GM23248 (cell line): ENCODE results near the gene PSMB5. TPM values are rescaled to one million over a fixed set of nuclear protein-coding genes. Genes with fewer than 3 reads are reported as not detected.

Experiments
- DNase-seq: peaks from one replicate; pipeline ENCODE4 v3.0.0-alpha.2; 2015
- H2AFZ ChIP-seq: fragments of 200-600 bp; sonication (generic); 2 replicates; pipeline ENCODE4 v1.6.1; 2016; ENCODE audit warnings: antibody characterized with exemption
- H3F3A ChIP-seq: fragments of 200-600 bp; sonication (generic); 2 replicates; pipeline ENCODE4 v1.6.1; 2016; ENCODE audit warnings: mild to moderate bottlenecking, antibody characterized with exemption, mixed run types; ENCODE audit not compliant: insufficient read depth
- H3K27ac ChIP-seq: fragments of 200-600 bp; sonication (generic); 2 replicates; pipeline ENCODE4 v1.5.1; 2016; ENCODE audit warnings: mild to moderate bottlenecking
- H3K27me3 ChIP-seq: fragments of 200-600 bp; sonication (generic); replicated peaks from 2 replicates; pipeline ENCODE4 v1.6.1; 2016; ENCODE audit warnings: mild to moderate bottlenecking; ENCODE audit not compliant: insufficient read depth
- H3K36me3 ChIP-seq: fragments of 200-600 bp; sonication (generic); 2 replicates; pipeline ENCODE4 v1.6.1; 2016; ENCODE audit warnings: low read depth, mild to moderate bottlenecking
- H3K4me1 ChIP-seq: fragments of 200-600 bp; sonication (generic); 2 replicates; pipeline ENCODE4 v1.6.1; 2016; ENCODE audit warnings: mild to moderate bottlenecking; ENCODE audit not compliant: insufficient read depth
- H3K4me2 ChIP-seq: fragments of 200-600 bp; sonication (generic); one replicate; pipeline ENCODE4 v1.6.1; 2016; ENCODE audit warnings: mild to moderate bottlenecking; ENCODE audit not compliant: unreplicated experiment
- H3K4me3 ChIP-seq: fragments of 200-600 bp; sonication (generic); 2 replicates; pipeline ENCODE4 v1.5.1; 2016; ENCODE audit warnings: mild to moderate bottlenecking
- H3K79me2 ChIP-seq: fragments of 200-600 bp; sonication (generic); 2 replicates; pipeline ENCODE4 v1.6.1; 2016; ENCODE audit warnings: mild to moderate bottlenecking; ENCODE audit not compliant: insufficient read depth
- H3K9ac ChIP-seq: fragments of 200-600 bp; sonication (generic); 2 replicates; pipeline ENCODE4 v1.6.1; 2016; ENCODE audit warnings: mild to moderate bottlenecking
- H3K9me2 ChIP-seq: fragments of 200-600 bp; sonication (generic); 2 replicates; pipeline ENCODE4 v1.6.1; 2016; ENCODE audit warnings: mixed run types, mild to moderate bottlenecking, moderate library complexity; ENCODE audit not compliant: insufficient read depth
- H3K9me3 ChIP-seq: fragments of 200-600 bp; sonication (generic); one replicate; pipeline ENCODE4 v1.6.1; 2017; ENCODE audit warnings: low read depth
- H4K20me1 ChIP-seq: fragments of 200-600 bp; sonication (generic); 2 replicates; pipeline ENCODE4 v1.6.0; 2016; ENCODE audit not compliant: insufficient read depth
- EZH2 ChIP-seq: fragments of 200-600 bp; sonication (generic); IDR thresholded peaks from 2 replicates; pipeline ENCODE4 v1.6.1; 2018; ENCODE audit warnings: antibody characterized with exemption, mild to moderate bottlenecking; ENCODE audit not compliant: insufficient read depth, poor library complexity, severe bottlenecking
- EZH2phosphoT487 ChIP-seq: fragments of 200-600 bp; sonication (generic); IDR thresholded peaks from 2 replicates; pipeline ENCODE4 v1.6.1; 2018; ENCODE audit warnings: antibody characterized with exemption, moderate library complexity, mild to moderate bottlenecking, low read depth; ENCODE audit not compliant: insufficient read depth
- WGBS, 2 experiments: methylation state at CpG; one replicate each; pipeline ENCODE4 v1.1.6; 2015 to 2017; ENCODE audit warnings: low lambda C conversion rate in 2 of 2, low coverage in 1 of 2; ENCODE audit errors: missing lambda C conversion rate in 2 of 2; 5-methylcytosine and 5-hydroxymethylcytosine counted together
- in situ Hi-C: fragments of 300-500 bp; cut with MboI; formaldehyde crosslinking; loops from 2 replicates; pipeline ENCODE4 v1.15.0; 2020
- polyA plus RNA-seq: library from polyadenylated mRNA; unstranded; fragments of >200 nt; fragmentation: Nextera tagmentation; extraction: Ambion mirVana; gene quantifications from 2 replicates; pipeline ENCODE4 v1.2.1, GENCODE V29; 2016
- total RNA-seq: library from RNA; depleted of rRNA; stranded (reverse); fragments of >200 nt; shearing (Covaris generic); gene quantifications from 2 replicates; pipeline ENCODE4 v1.2.3, GENCODE V29; 2014

Gene PSMB5
- total and polyA plus RNA-seq, 2 experiments from 2014 or later: 263 to 274 TPM

DNA sequence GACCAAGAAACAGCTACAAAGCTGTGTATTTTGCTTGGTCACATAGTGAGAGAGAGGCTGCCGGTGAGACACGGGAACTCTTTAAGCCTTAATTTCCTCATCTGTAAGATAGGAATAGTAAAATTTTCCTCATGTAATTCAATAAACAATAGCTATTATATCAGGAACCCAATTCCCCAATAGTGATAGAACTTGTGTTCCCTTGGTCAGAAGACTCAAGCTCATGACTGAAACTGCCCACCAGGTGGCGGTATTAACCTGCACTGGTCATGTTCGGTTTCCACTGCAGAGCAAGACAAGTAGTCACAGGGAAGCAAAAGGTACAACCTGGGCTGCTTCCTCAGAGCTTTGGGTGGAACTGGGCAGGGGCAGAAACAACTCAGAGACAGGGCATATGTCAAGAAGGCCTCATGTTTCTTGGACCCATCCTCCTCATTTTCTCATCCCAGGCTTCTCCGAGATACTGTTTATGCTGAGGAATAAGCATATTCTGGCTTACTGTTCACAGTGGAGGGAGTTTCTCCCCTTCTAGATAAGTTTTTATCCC, 48.1 kb downstream of the PSMB5 start:
- no peak overlapping the region for H3K9ac ChIP-seq
- H3K4me2 ChIP-seq: no peak overlapping the region
- peaks cover 19% of the 10 kb centered on the region for H3K79me2 ChIP-seq
- H3K4me3 ChIP-seq: no peak overlapping the region
- H3K9me2 ChIP-seq: no peaks in the 10 kb centered on the region
- peak; percentile 84 for DNase-seq
- 20 to 21% methylated on average over 5 of the region's 5 CpGs for WGBS, 2 experiments
- no peaks in the 10 kb centered on the region for H3K4me1 ChIP-seq
- in situ Hi-C loops: no loop called here
- peaks cover 8% of the 10 kb centered on the region; the same call in 1 of the 2 replicates for H3F3A ChIP-seq
- H3K36me3 ChIP-seq: no peaks in the 10 kb centered on the region
- no peak overlapping the region for H3K27ac ChIP-seq
- no peak for TF ChIP-seq EZH2phosphoT487
- no peak for TF ChIP-seq EZH2
- no peaks in the 10 kb centered on the region for H4K20me1 ChIP-seq
- no peaks in the 10 kb centered on the region for H3K27me3 ChIP-seq
- no peaks in the 10 kb centered on the region for H3K9me3 ChIP-seq
- H2AFZ ChIP-seq: no peak overlapping the region

DNA sequence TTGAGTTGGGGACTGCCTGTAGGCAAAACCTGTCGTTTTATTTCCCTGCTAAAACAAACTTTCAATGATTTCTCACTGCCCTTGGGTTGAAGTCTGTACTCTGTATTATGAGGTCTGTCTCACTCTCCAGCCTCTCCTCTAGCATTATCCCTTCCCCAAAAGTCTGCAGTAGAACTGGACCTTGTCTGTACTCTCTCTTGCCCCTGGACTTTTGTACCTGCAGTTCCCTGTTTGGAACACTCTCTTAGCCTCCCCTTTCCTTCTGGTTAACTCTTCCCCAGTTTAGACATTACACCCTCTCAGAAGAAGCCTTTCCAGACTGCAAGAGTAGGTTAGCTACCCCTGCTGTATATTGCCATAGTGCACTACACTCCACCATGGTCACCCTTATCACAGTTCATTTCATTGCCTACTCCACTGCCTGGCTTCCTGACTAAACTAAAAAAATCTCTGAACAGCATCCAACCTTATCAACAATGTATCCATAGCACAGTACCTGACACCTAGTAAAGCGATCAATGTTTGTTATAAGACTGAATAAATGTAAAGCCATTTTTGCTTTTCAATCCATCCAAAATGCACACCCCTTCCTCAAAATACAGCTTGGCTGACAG, 48.7 kb downstream of the PSMB5 start:
- no peaks in the 10 kb centered on the region for H3K27me3 ChIP-seq
- H3K79me2 ChIP-seq: peaks cover 25% of the 10 kb centered on the region
- H3F3A ChIP-seq: peaks cover 8% of the 10 kb centered on the region; the same call in 1 of the 2 replicates
- no peak overlapping the region for H3K27ac ChIP-seq
- no peak overlapping the region for H3K9ac ChIP-seq
- no peaks in the 10 kb centered on the region for H4K20me1 ChIP-seq
- TF ChIP-seq EZH2phosphoT487: no peak
- TF ChIP-seq EZH2: no peak
- DNase-seq: no peak
- H3K4me1 ChIP-seq: no peaks in the 10 kb centered on the region
- in situ Hi-C loops: no loop called here
- no peaks in the 10 kb centered on the region for H3K9me2 ChIP-seq
- H3K4me2 ChIP-seq: no peak overlapping the region
- 46 to 48% methylated on average over 2 of the region's 2 CpGs for WGBS, 2 experiments
- H3K9me3 ChIP-seq: no peaks in the 10 kb centered on the region
- no peak overlapping the region for H3K4me3 ChIP-seq
- H2AFZ ChIP-seq: no peak overlapping the region
- H3K36me3 ChIP-seq: no peaks in the 10 kb centered on the region

- no peak for DNase-seq
- H3K9ac ChIP-seq: no peak overlapping the region
- H3K4me2 ChIP-seq: no peak overlapping the region
- no peak overlapping the region for H3K27ac ChIP-seq
- peaks cover 31% of the 10 kb centered on the region for H3K79me2 ChIP-seq
- H3K9me3 ChIP-seq: no peaks in the 10 kb centered on the region
- no peak overlapping the region for H2AFZ ChIP-seq
- H3K36me3 ChIP-seq: no peaks in the 10 kb centered on the region
- H3K4me3 ChIP-seq: no peak overlapping the region
- no peaks in the 10 kb centered on the region for H3K9me2 ChIP-seq
- H3K4me1 ChIP-seq: peaks cover 2% of the 10 kb centered on the region; the same call in 1 of the 2 replicates
- TF ChIP-seq EZH2: no peak
- TF ChIP-seq EZH2phosphoT487: no peak
- in situ Hi-C loops: no loop called here
- no peaks in the 10 kb centered on the region for H4K20me1 ChIP-seq
- no peaks in the 10 kb centered on the region for H3K27me3 ChIP-seq
- peaks cover 11% of the 10 kb centered on the region; the same call in 1 of the 2 replicates for H3F3A ChIP-seq
- 87 to 93% methylated on average over 6 of the region's 6 CpGs for WGBS, 2 experiments
Observed at GRCh38 chr14:22984959-22985658, 49.6 kb downstream of the PSMB5 start.

DNA sequence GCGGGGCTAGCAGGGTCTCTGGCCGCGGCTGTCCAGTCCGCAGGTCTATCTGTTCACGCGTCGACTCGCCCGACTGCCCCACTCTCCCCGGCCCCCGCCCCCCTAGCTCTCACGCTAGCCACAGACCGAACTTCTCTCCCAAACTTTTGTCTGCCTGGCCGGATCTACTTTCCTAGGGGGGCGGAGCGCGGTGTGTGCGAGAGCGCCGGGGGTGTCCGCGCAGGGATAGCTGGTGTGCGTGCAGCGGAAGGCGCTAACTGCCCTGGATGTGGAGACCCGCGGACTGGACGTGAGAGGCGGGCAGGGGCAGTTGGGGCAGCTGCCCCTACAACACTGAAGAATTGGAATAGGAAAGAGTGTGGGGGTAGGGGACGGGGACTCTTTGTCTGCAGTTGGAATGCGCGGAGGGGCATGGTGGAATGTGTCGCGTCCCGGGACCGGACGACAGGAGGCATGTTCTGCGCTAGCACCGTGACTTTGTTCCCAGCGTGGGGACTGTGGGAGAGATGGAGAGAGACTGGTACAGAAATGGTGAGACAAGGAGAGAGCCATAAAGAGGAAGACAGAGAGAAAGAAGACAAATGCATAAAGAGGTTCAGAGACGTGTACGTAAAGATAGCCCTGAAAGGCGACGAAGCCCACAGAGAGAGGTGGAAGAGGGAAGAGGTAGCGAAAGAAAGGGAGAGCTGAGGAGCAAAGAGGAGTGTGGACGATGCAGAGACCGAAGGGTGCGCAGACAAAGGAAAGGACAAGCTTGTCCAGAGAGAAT, 52.0 kb downstream of the PSMB5 start, which contains the start of gene AJUBA:
Gene AJUBA, minus strand, starts transcription at position 75 of the 769 bp plus-strand sequence. CDS start 285 bp downstream, outside the sequence.
- H3K27ac ChIP-seq: peak within 1 kb of the TSS; percentile 21
- H3K9me2 ChIP-seq: no peaks in the 10 kb centered on the region
- H3K4me2 ChIP-seq: peak within 1 kb of the TSS; percentile 95
- WGBS, 2 experiments: 1 to 2% methylated on average over 33 to 44 of the region's 48 CpGs
- no peaks in the 10 kb centered on the region for H3K9me3 ChIP-seq
- H3K36me3 ChIP-seq: no peaks in the 10 kb centered on the region
- peak within 1 kb of the TSS; percentile 83 for H3K9ac ChIP-seq
- peak; percentile 96 for DNase-seq
- peaks cover 49% of the 10 kb centered on the region for H3K79me2 ChIP-seq
- H4K20me1 ChIP-seq: no peaks in the 10 kb centered on the region
- H3K4me1 ChIP-seq: peaks cover 25% of the 10 kb centered on the region
- peak within 1 kb of the TSS; percentile 80 for H2AFZ ChIP-seq
- H3K4me3 ChIP-seq: peak within 1 kb of the TSS; percentile 75
- TF ChIP-seq EZH2phosphoT487 (no peak), EZH2 (no peak)
- H3K27me3 ChIP-seq: no peaks in the 10 kb centered on the region
- peaks cover 29% of the 10 kb centered on the region; the same call in 1 of the 2 replicates for H3F3A ChIP-seq
- in situ Hi-C loops: no loop called here
